ENCODE data around the gene JMJD8.

JMJD8 gene

DNA sequence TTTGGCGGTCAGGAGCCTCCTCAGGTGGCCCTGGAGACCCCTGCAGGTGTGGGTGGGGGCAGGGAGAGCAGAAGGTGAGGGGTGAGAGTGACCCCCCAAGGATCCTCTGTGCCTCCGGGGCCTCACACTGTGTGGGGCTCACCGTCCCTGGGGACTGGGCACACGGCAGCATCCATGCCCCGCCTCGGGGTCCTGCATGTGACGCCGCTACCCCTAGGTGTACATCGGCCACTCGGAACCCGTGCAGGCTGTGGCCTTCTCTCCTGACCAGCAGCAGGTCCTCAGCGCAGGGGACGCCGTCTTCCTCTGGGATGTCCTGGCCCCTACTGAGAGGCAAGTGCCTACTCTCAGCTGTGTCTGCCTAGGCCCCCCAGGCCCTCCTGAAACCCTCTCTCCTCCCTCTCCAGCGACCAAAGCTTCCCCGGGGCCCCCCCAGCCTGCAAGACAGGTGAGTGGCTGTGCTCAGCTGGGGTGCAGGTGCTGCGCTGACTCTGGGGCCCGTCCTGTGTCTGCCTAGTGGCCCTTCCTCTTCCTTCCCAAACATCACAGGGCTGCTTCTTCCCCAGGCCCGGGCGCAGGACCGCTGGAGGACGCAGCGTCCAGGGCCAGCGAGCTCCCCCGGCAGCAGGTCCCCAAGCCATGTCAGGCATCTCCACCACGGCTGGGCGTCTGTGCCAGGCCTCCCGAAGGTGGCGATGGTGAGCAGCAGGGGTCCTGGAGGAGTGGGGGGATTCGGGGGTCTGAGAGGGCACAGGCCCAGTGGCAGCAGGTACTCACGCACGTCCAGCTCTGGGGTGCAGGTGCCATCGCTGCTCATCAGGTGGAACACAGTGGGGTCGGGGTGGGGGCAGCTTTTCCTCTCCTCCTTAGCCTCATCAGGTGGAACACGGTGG, 25.2 kb downstream of the JMJD8 start:
- no peak for DNase-seq

DNA sequence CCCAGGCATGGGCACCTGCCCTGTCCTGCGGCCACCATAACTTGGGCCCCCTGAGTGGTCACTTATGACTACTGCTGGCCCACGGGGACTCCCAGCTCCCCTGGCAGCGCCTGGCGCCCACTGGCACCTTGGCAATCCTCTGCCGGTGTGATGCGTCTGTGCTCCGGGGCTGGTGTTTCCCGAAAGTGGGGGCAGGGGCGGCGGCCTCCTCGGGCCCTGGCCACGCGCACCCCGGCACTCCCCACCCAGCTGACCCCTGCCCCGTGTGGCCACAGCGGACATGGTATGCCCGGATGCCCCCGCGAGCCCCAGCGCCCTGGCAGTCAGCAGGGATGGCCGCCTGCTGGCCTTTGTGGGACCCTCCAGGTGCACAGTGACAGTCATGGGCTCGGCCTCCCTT, 26.6 kb downstream of the JMJD8 start:
- DNase-seq, result no peak

DNA sequence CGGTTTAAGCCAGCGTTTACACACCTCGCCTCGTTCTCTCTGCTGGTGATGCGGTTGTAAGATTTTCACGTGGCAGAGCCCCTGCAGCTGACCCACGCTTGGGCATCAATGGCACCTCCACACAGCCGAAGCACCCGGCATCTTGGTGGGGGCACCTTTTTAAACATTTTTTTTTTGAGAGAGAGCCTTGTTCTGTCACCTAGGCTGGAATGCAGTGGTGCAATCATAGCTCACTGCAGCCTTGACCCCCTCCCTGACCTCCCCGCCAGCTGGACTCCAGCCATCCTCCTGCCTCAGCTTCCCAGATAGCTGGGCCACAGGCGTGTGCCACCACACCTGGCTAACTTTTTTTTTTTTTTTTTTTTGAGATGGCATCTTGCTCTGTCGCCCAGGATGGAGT, 30.1 kb downstream of the JMJD8 start:
- DNase-seq, result no peak

DNA sequence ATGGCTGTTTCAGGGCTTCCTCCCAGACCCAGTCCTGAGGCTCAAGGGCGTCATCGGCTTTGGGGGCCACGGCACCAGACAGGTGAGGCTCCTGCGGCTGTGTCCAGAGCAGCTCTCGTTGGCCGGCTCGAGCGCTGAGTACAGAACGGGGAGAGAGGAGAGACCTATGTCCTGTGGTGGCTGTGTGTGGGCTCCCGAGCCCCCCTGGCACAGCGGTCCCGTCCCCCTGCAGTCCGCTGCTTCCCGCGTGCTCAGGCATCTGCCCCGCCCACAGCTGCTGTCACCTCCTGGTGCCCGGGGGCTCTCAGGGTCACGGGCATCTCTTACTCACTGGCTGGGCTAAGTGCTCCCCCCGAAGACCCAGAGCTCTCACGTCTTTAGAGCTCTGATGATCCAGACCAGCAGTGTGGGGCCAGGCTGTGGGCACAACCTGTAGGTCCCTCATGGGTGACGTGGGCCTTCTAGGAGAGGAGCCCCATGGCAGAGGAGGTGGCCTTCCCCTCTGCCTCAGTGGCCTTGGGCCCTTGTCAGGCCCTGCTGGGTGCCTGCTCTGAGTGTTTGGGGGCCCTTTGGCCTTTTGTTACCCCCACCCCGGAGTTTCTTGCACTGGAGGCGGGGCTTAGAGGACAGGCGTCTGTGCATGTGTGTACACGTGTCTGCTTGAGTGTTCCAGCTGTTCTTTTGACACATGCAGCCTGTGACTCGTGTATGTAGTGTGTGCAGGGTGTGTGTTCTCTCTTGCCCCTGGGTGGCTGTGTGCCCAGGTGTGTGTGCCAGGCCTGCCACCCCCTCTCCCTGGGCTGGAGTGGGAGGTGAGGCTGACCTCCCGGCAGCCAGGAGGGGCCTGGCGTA, 31.5 kb downstream of the JMJD8 start:
- no peak for DNase-seq

DNA sequence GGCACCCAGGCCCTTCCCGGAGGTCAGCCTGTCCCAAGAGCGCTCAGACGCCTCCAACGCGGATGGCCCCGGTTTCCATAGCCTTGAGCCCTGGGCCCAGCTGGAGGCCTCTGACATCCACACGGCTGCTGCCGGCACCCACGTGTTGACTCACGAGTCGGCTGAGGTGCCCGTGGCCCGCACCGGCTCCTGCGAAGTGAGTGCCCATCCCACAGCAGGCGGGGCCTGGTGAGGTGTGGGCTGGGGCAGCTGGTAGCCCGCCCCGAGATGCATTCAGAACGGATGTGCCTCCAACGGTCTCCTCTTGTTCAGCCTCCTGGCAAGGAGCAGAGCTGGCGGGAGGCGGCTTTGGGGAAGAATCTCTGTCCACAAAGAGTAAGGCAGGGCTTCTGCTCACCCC, 32.3 kb downstream of the JMJD8 start:
- no peak for DNase-seq

DNA sequence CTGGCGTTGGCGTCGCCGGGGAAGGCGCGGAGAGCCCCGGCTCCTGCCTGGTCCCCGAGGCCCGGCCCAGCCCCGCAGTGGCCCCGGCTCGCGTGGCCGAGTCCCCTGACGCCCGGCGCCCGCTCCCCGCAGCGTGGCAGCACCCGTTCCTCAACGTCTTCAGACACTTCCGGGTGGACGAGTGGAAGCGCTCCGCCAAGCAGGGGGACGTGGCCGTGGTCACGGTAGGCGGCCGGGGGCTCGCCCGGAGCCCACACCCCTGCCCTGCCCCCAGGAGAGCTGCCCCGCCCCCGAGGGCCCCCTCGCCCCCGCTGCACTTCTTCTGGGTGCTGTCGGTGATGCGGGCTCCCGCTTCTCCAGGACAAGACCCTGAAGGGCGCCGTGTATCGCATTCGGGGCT, 34.5 kb downstream of the JMJD8 start:
- DNase-seq, result no peak

DNA sequence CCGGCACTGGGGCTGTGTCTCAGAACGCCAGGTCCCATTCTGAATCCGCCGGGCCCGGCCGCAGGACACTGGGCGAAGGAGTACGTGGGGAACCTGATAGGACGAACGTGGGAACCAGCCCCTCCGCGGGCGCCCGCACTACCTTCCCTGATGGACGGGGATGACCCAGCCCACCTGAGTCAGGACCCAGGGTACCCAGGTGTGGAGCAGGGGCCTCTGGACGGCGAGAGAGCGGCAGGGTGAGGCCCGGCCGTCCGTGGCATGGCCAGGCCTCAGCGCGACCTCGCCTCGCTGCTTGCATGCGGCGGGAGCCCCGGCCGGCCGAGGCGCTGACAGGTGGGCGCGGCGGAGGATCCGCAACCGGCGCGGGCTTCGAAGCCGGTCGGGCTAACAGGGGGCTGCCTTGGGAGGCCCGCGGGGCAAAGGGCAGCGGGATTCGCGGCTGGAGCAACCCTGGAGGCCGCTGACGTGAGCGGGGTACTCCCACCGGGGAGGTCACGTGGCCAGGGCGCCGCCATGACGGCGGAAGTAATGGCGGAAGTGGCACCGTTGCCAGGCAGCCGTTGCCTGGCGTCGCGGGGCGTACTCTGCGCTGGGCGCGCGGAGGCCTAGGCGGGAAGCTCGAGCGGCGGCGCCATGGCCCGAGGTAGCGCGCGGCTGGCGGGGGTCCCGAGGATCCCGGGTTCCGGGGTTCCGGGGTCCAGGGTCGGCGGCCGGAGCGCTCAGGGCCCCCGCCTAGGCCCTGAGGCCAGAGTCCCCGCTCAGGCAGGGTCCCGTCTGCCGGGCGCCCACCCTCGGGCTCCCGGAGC, 35.1 kb downstream of the JMJD8 start, which contains the start of gene WDR90:
WDR90 (plus strand) TSS at position 585 of the 809 bp plus-strand sequence; CDS start at position 637, 52 bp downstream.
- peak; percentile 86 for DNase-seq

DNA sequence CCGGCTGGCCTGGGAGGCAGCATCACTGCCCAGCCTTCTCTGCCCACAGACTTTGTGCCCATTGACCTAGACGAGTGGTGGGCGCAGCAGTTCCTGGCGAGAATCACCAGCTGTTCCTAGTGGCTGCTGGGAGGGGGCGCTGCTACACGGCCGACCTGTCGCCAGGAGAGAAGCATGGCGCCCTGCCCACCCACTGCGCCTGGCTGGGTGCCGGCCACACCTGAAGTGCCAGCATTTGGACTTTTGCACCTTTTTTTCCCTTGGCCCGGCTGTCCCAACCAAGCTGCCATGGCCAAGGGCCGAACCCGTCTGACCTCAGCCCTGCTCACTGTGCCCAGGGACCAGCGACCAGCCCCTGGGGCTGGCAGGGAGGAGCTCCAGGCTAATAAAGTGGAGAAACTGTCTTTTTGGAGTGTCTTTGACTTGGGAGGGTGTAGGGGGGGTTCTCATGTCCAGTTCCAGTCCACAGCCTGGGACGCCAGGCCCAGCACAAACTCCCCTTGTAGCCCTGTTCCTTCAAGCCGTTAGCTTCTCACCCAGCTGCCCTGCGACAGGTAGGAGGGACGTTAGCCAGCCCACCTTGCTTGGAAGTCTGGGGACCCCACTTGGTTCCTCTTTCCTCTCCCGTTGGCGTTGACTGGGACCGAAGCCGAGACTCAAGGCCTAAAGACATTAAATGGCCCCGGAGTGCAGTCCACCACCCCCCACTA, 35.9 kb downstream of the JMJD8 start:
- DNase-seq, result peak; percentile 17

DNA sequence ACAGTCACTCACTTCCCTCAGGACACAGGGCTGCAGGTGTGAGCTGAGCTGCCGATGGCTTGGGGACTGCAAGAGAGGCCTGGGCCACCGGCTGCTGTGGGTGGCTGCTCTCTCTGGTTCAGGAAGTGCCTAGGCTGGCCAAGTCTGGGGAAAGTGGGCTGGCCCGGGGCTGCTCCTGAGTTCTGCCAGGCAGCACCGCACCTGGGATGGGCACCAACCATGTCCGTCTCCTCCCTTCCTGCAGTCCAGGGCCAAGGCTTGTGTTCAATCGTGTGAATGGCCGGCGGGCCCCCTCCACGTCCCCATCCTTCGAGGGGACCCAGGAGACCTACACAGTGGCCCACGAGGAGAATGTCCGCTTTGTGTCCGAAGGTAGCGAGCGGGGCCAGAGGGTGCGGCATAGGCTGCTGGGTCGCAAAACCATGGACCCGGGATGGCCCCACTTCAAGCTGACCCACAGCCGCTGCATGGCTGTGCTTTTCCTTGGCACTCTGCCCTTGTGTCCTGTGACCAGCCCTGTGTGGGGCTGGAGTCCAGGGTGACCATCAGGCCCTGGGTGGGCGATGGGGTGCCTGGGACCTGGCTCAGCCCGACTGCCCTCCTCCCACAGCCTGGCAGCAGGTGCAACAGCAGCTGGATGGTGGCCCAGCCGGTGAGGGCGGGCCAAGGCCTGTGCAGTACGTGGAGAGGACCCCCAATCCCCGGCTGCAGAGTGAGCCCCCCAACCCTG, 36.8 kb downstream of the JMJD8 start:
- no peak for DNase-seq

DNA sequence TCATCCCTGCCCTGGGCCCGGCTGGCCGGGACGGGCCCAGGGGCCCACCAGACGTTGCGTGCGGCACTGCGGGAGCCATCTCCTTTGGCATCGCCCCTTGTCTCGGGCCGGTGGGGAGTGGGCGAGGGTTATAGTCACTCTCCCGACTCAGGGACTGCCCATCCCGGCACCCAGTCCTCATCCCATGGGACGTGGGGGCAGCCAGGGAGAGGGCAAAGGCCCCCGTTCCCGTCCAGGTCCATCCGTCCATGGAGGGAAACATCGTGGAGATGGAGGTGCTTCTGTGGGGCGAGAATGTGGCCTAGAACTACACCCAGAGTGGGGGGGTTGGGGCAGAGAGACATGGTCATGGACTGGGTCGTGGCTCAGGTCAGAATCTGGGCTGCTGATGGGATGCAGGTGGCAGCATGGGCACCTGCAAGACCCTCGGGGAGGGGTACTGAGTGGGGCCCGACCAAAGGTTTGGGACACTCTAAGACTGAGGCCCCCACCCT, 37.4 kb downstream of the JMJD8 start:
- DNase-seq, result no peak

DNA sequence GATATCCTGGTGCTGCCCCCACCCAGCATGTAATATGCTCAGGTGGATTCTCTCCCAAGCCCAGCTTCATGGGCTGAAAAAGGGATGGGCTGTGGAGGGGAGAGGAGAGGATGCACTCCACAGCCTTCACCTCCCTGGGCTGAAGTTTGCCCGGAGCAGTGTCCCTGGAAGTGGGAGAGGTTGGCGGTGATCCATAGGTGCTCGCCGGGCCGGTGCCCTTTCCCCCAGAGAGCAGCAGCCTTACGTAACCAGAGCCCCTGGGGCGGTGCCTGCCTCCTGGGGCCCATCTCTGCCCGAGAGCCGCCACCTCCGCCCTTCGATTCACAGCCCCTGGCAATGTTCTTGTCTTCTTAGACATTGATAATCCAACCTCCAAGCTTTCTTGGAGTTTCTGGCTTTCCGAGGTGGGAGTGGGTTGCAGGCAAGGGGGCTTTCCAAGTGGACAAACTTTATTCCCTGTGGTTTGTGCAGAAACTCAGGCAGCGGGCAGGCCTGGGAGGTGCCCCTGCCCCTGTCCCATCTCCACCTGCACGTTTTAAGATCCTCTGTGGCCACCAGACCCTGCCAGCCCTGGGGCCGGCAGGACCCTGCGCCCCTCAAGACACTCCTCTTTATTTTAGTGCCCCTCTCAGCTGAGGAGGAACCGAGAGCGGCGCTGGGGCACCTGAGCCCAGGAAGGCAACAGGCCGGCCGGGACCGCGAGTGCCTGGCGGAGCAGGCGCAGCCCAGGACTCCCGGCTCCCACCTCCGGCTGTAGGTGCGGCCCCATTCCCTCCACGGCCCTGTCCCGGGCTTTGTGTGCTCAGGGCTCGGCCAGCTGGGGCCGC, 38.1 kb downstream of the JMJD8 start:
- DNase-seq, result no peak

DNA sequence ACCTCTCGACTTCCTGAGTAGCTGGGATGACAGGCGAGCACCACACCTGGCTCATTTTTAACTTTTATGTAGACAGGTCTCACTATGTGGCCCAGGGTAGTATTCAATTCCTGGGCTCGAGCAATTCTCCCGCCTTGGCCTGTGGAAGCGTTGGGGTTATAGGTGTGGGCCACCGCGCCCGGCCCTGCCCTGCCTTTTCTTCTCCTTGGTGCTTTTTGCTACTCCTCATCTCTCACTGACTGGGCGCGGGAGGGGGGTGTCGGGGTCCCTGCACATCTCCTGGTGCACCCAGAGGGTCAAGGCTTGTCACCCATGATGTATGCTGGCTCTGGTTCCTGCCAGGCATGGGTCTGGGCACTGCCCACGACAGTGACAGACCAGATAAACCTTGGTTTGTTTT, 39.6 kb downstream of the JMJD8 start:
- DNase-seq, result no peak

DNA sequence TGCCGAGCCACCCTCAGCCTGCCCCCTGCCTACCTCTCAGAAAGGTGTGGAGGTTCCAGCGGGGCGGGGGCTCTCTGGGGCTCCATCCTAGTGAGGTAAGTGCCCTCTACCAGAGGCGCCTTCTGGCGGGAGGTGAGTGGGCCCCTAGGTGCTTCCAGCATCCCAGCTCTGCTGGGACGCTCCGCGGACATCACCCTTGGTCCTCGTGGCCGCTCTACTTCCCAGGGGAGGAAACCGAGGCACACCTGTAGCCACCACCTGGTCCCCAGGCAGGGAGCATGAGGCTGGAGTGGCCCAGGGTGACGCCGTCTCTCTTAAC, 41.1 kb downstream of the JMJD8 start:
- DNase-seq, result no peak

DNA sequence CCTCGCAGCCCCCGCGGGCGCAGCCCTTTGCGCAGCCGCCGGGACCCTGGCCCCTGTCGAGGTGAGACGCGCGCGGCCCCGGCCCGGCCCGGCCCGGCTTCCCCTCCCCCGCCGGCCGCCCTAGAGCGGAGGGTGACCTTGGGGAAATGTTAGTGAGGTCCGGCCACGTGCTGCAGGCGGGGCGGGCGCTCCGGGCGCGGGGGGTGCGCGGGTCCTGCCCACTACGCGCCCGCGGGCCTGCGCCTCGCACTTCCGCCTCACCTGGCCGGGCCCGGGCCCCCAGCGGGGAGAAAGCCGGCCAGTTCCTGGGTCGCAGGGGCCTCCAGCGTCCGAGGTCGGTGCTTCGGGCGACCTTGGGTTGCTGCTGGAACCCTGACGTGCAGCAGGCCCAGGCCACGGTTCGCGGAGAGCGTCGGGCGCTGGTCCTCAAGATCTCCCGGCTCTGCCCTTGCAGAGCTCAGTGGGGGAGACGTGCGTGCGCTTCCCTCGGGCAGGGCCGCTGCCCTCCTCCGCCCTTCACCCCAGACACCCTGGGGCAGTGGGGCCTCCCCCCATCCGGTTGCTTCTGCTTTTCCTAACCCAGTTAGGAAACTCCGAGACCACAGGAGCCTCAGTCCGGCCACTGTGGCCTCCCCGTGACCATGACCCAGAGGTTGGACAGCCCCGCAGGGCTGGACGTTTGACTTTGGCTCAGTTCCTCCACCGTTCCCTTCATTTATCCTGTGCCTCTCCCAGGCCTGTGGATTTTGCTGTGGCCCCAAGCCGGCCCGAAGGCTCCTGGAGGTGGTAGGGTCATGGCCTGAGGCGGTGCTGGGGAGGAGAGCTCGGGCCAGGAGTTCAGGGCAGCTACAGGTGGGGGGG, 41.7 kb downstream of the JMJD8 start:
- no peak for DNase-seq

DNA sequence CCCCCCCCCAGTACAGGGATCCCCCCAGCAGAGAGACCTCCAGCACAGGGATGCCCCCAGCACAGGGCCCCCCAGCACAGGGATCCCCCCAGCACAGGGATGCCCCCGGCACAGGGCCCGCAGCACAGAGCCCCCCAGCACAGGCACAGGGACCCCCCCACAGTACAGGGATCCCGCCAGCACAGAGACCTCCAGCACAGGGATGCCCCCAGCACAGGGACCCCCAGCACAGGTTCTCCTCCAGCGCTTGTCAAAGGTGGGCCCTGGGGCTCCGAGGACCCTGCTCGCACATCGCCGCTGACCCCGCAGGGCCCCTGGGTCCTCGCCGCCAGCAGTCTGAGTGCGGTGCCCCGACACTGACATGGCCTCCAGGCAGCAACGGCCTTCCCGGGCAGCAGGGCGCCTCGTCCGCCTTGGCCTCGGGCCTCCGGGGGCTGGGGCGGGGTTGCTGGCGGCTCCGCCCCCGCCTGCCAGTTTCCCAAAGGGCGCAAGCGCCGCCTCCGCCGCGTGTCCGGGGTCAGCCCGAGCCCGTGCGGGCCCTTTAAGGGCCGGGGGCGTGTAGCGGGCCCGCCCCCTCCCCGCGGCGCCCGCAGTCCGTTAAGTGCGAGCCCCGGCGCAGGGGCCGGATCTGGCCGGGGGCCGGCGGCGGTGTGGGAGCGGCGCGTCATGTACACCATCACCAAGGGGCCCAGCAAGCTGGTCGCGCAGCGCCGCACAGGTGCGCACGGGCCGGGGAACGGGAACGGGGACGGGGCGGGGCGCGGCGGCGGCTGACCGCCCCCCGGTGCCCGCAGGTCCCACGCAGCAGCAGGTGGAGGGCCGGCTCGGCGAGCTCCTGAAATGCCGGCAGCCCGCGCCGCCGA, 42.6 kb downstream of the JMJD8 start, which contains the start of gene MCRIP2:
MCRIP2 (plus strand) TSS at position 503 of the 863 bp plus-strand sequence; CDS start at position 667, 164 bp downstream.
- DNase-seq, result peak; percentile 61

DNA sequence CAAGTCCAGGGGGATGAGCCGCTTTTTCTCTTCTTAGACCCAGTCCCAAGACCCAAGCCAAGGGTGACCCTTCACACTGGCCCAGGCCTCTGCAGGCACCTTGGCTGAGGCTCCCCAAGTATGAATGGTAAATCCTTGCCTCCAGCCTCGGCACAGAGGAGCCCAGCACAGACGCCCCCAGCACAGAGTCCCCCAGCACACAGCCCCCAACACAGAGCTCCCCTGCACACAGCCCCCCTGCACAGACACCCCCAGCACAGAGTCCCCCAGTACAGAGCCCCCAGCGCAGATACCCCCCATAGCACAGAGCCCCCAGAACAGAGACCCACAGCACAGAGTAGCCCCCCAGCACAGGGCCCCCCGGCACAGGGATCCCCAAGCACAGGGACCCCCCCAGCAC, 43.5 kb downstream of the JMJD8 start:
- DNase-seq, result no peak

DNA sequence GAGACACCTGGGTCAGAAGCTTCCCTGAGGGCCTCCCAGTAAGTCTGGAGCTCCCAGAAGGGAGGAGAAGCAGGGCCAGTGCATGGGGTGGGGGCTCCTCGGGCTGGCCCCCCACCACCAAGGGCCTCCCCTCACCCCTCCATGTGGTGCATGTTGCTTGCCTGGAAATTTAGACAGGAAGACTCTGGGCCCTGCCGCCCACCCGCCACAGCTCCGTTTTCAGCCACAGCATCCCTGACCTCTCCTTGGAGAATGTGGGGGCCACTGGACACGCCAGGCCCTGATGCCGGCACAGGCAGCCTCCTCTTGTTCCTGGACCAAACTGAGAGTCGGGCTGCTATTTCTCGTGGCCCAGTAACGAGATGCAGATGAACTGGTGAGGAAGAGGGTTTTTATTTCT, 45.3 kb downstream of the JMJD8 start:
- DNase-seq, result no peak

DNA sequence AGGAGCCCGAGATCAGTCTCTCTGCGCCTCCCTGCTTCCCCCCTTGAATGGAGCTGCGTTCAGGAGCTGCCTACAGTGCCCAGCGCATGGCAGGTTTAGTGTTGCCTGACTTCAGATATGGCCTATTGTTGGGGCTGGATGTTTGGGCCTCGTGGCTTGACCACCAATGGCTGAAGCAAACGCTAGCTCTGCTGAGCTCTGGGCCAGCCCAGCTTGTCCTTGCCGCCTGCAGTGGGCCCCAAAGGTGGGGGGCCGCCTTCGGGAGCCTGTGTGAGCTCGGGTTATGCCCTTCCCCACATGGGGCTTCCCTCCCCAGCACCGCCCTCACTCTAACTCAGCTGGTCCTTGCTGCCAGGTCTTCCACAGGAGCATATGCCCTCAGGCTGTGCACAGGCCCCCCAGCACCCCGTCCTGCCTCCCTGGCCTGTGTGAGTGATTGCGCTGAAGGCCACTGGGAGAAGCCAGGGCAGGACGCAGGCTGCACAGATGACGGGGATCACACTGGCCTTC, 46.0 kb downstream of the JMJD8 start:
- no peak for DNase-seq

Measured in fibroblast of upper back skin (primary cell).